GM19023 (cell line): ENCODE results near the gene UGT2B11.
"Not testable (repeated sequence)": the region's sequence is repeated elsewhere in the genome, so short reads cannot be mapped to it uniquely, and the experiment has no call there.

Source experiments
- ATAC-seq: cut with Tn5 transposase; IDR thresholded peaks from one replicate; pipeline ENCODE4 v1.9.1; 2021; ENCODE audit warnings: mild to moderate bottlenecking, moderate library complexity; ENCODE audit not compliant: unreplicated experiment

Gene UGT2B11

DNA sequence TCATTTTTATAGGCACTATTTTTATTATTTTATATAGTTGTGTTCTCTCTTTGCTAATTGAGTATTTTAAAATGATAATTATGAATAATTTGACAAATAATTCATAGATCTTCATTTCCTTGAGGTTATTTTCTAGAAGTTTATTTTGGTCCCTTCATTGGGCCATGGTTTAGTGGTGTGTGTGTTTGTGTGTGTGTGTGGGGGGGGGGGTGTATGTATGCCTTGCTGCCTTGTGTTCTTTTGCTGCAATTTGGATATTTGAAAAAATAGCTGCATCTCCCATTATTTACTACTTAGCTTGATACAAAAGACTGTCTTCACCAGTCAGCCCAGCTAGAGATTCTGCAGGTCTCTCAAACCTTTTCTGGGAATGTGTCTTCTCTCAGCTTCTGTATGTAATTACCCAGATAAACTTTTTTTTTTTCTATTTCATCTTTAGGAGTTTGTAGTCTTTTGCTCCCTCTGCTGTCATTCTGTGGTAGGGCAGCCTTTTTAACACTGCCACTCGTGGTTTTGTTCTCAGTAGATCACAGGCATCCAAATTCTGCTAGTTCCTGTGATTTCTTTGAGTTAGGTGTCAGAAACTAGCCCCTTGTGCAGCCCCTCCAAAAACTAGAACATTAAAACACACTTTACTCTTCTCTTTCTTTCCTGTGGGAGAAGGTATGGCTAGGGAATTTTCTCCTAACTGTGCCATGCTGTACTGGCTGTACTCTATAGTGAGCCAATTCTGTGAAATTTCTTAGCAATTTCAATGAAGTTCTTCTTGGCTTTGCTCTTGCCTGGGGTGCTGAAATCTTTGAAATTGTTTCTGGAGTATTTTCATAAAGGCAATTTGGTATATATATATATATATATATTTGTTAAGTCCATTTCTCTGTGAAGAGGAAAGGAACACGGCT, 44.1 kb downstream of the UGT2B11 start:
- ATAC-seq, result not testable (repeated sequence)

DNA sequence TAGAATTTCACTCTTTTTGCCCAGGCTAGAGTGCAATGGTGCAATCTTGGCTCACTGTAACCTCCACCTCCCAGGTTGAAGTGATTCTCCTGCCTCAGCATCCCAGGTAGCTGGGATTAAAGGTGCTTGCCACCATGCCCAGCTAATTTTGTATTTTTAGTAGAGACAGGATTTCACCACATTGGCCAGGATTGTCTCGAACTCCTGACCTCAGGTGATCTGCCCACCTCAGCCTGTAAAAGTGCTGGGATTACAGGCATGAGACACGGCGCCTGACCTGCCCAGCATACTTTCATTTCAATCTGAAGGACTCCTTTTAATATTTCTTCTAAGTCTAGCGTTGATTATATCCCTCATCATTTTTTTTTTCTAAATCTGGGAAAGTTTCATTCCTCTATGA, 45.4 kb downstream of the UGT2B11 start:
- ATAC-seq, result not testable (repeated sequence)

DNA sequence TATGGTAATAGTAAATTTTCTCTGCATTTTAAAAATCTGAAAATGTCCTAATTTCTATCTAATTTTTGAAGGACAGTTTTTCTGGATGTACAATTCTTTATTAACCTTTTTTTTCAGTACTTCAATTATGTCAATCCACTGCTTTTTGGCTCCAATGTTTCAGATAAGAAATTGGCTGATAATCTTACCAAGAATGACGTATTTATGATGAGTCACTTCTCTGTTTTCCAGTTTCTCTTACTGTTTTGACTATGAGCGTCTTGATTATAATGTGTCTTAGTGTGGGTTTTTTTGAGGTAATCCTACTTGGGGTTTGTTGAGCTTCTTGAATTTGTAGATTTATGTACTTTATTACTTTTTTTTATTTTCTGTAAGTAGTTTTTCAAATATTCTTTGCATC, 47.2 kb downstream of the UGT2B11 start:
- no peak for ATAC-seq

DNA sequence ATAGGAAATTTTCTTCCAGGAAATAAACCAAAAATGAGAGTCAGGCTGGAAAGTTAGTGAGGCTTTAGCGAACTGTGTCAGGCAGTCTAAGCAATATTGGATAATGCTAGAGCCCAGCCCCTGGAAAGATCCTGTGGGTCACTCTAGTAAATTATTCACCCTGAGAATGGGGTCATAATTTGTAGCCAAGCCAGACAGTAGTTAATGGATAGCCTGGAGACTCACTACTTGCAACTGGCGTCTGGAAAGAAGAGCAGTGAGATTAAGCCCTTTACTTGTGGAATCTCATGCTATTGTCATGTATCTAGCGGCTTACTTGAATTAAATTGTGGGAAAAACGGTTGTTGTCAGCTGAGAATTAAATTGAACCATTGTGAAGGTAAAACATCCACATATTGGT, 48.2 kb downstream of the UGT2B11 start:
- not testable (repeated sequence) for ATAC-seq

DNA sequence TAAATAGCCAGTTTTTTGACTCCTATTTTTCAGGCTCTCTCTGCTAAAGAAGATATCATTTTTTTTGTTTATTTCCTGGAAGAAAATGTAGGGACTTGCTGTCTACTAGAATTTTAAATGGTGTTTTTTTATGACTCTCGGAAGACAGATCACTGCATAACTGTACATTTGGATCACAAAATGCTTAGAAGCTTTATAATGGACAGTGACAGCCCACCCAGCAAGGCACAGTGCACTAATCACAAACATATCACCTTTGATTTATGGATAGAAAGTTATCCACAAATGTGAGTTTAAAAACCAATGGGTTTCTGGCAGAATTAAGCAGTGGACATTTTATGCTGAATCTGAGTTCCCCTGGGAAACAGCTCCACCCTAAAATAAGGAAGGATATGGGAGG, 48.8 kb downstream of the UGT2B11 start:
- not testable (repeated sequence) for ATAC-seq

DNA sequence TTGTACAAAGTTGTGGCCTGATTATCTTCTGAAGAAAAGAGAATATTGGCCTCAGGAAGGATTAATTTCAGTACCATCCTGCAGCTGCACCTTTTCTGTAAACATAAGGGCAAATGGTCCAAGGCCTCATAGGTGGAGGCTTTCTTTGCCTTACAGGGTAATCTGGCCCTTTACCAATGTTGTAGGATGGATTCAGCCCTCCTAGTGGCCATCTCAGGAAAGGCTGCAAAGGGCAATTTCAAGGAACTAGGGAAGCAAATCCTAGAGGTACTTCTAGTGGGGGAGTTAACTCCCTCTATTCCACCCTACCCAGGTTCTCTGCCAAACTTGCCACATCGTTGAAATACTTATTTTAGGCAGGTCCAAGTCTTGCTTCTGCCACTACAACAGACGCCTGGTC, 57.6 kb downstream of the UGT2B11 start:
- ATAC-seq, result peak; percentile 50

GRCh38 chr4:69154021-69154420, 60.5 kb downstream of the UGT2B11 start:
- no peak for ATAC-seq
